ENCODE results near the gene BLACAT1. TPM values are rescaled to one million over a fixed set of nuclear protein-coding genes. Genes with fewer than 3 reads are reported as not detected.

The BLACAT1 gene
- total RNA-seq, 3 donors from 2014 or later = 0.66 to 1.5 TPM; not detected in 1

- Histone ChIP-seq H3K4me3 (no peak overlapping the region), H3K9me3 (no peaks in the 10 kb centered on the region), H3K4me1 (peaks cover 3 to 5% of the 10 kb centered on the region in 2 donors), H3K27me3 (no peaks in the 10 kb centered on the region), H3K36me3 (no peaks in the 10 kb centered on the region), H3K27ac (peak overlapping the region; percentile 1 to 38)
- TF ChIP-seq CTCF (IDR thresholded peaks at IDR 0.05) (no peak), POLR2AphosphoS5 (IDR thresholded peaks at IDR 0.05) (no peak), POLR2A (IDR thresholded peaks at IDR 0.05) (no peak)
- no peak for DNase-seq (ENCODE audit: low spot score in 2 of 2)
- intact Hi-C loops (cut with DNase I; ENCODE audit: low total_unique reads) = no loop called here
Measured at GRCh38 chr1:205500240-205501233, 44.7 kb upstream of the BLACAT1 start.

- no peaks in the 10 kb centered on the region for H3K27me3 ChIP-seq
- H3K4me3 ChIP-seq = no peak overlapping the region
- no peaks in the 10 kb centered on the region for H3K9me3 ChIP-seq
- TF ChIP-seq POLR2A (IDR thresholded peaks at IDR 0.05) = no peak
- no peak for TF ChIP-seq CTCF (IDR thresholded peaks at IDR 0.05)
- TF ChIP-seq POLR2AphosphoS5 (IDR thresholded peaks at IDR 0.05) = no peak
- intact Hi-C loops (cut with DNase I; ENCODE audit: low total_unique reads) = no loop called here
- no peak overlapping the region for H3K27ac ChIP-seq
- H3K36me3 ChIP-seq = no peaks in the 10 kb centered on the region
- DNase-seq (ENCODE audit: low spot score in 2 of 2) = no peak
- peaks cover 0 to 5% of the 10 kb centered on the region in 2 donors for H3K4me1 ChIP-seq
Measured at GRCh38 chr1:205499789-205500188, 43.9 kb upstream of the BLACAT1 start.

- no peaks in the 10 kb centered on the region for H3K9me3 ChIP-seq
- H3K36me3 ChIP-seq = no peaks in the 10 kb centered on the region
- peaks cover 10 to 13% of the 10 kb centered on the region in 2 donors for H3K4me1 ChIP-seq
- TF ChIP-seq CTCF (IDR thresholded peaks at IDR 0.05) (no peak), POLR2A (IDR thresholded peaks at IDR 0.05) (no peak), POLR2AphosphoS5 (IDR thresholded peaks at IDR 0.05) (no peak)
- no peak overlapping the region for H3K27ac ChIP-seq
- no peaks in the 10 kb centered on the region for H3K27me3 ChIP-seq
- H3K4me3 ChIP-seq = no peak overlapping the region
- DNase-seq (ENCODE audit: low spot score in 2 of 2) = no peak
- intact Hi-C loops (cut with DNase I; ENCODE audit: low total_unique reads) = no loop called here
Measured at GRCh38 chr1:205497351-205497750, 41.5 kb upstream of the BLACAT1 start.

- H3K27me3 ChIP-seq = no peaks in the 10 kb centered on the region
- intact Hi-C loops (cut with DNase I; ENCODE audit: low total_unique reads) = no loop called here
- no peak overlapping the region for H3K27ac ChIP-seq
- no peak overlapping the region for H3K4me3 ChIP-seq
- peaks cover 10 to 18% of the 10 kb centered on the region in 2 donors for H3K4me1 ChIP-seq
- H3K9me3 ChIP-seq = no peaks in the 10 kb centered on the region
- no peaks in the 10 kb centered on the region for H3K36me3 ChIP-seq
- no peak for DNase-seq (ENCODE audit: low spot score in 2 of 2)
- no peak for TF ChIP-seq POLR2AphosphoS5 (IDR thresholded peaks at IDR 0.05)
- no peak for TF ChIP-seq CTCF (IDR thresholded peaks at IDR 0.05)
- TF ChIP-seq POLR2A (IDR thresholded peaks at IDR 0.05) = no peak
Measured at GRCh38 chr1:205496661-205497060, 40.8 kb upstream of the BLACAT1 start.

- no peak overlapping the region for H3K27ac ChIP-seq
- H3K4me3 ChIP-seq = no peak overlapping the region
- no peaks in the 10 kb centered on the region for H3K9me3 ChIP-seq
- peaks cover 5 to 18% of the 10 kb centered on the region in 2 donors for H3K4me1 ChIP-seq
- no peaks in the 10 kb centered on the region for H3K27me3 ChIP-seq
- intact Hi-C loops (cut with DNase I; ENCODE audit: low total_unique reads) = no loop called here
- TF ChIP-seq POLR2A (IDR thresholded peaks at IDR 0.05) (no peak), POLR2AphosphoS5 (IDR thresholded peaks at IDR 0.05) (no peak), CTCF (IDR thresholded peaks at IDR 0.05) (no peak)
- no peak for DNase-seq (ENCODE audit: low spot score in 2 of 2)
- no peaks in the 10 kb centered on the region for H3K36me3 ChIP-seq
Measured at GRCh38 chr1:205495237-205495823, 39.5 kb upstream of the BLACAT1 start.
